H1 (cell line): ENCODE measurements around the gene LDLRAD4. TPM values are rescaled to one million over a fixed set of nuclear protein-coding genes. Genes with fewer than 3 reads are reported as not detected.

Source experiments
- CTCF ChIA-PET: fragments of 300-600 bp; sonication (Branson Sonifier 250); formaldehyde crosslinking; loops from one replicate; lab custom pipeline; 2021; ENCODE audit not compliant: partially characterized antibody; lab: Charles Lee
- POLR2A ChIA-PET: fragments of 300-600 bp; sonication (Branson Sonifier 250); formaldehyde crosslinking; loops from one replicate; lab custom pipeline; 2021; ENCODE audit warnings: inconsistent platforms; ENCODE audit not compliant: partially characterized antibody; lab: Charles Lee
- DNase-seq, 2 experiments: peaks; one replicate each; pipeline versions ENCODE4 v3.0.0 to v3.0.0-alpha.2; 2010 to 2022; ENCODE audit warnings: low spot score in 2 of 2, low read depth in 1 of 2, mixed read lengths in 1 of 2
- FAIRE-seq: peaks from 2 replicates; lab custom pipeline; 2011; peaks lifted over from hg19 to GRCh38; lab: Jason Lieb, UNC
- H2AFZ ChIP-seq: 2 replicates; pipeline ENCODE4 v1.8.1; 2012; ENCODE audit warnings: low read length, inconsistent platforms
- H2AK5ac ChIP-seq: 2 replicates; pipeline ENCODE4 v1.6.1; 2013; ENCODE audit warnings: low read depth, low read length
- H2BK120ac ChIP-seq: replicated peaks from 2 replicates; pipeline ENCODE3; 2013; ENCODE audit warnings: low read depth, low read length, inconsistent platforms
- H2BK12ac ChIP-seq: 2 replicates; pipeline ENCODE4 v1.6.1; 2013; ENCODE audit warnings: low read depth, low read length
- H2BK15ac ChIP-seq: 2 replicates; pipeline ENCODE4 v1.6.1; 2013; ENCODE audit warnings: low read length
- H2BK20ac ChIP-seq: 2 replicates; pipeline ENCODE4 v1.6.1; 2013; ENCODE audit warnings: low read length
- H2BK5ac ChIP-seq: 2 replicates; pipeline ENCODE4 v1.6.1; 2013; ENCODE audit warnings: low read depth, low read length
- H3K14ac ChIP-seq: 2 replicates; pipeline ENCODE4 v1.6.1; 2013; ENCODE audit warnings: inconsistent platforms; ENCODE audit not compliant: insufficient read length
- H3K18ac ChIP-seq: 2 replicates; pipeline ENCODE4 v1.6.1; 2013; ENCODE audit warnings: low read length; ENCODE audit errors: extremely low read depth
- H3K23ac ChIP-seq: 2 replicates; pipeline ENCODE4 v1.6.1; 2013; ENCODE audit warnings: inconsistent platforms; ENCODE audit not compliant: insufficient read length
- H3K23me2 ChIP-seq: 2 replicates; pipeline ENCODE4 v1.6.1; 2013; ENCODE audit warnings: low read depth, low read length
- H3K27ac ChIP-seq: 2 replicates; pipeline ENCODE4 v1.6.1; 2011; ENCODE audit warnings: low read depth, low read length, inconsistent platforms
- H3K27me3 ChIP-seq, 4 experiments: replicated peaks in 1 of 4; 1 replicate in 1 of 4; 2 replicates in 3 of 4; pipeline versions ENCODE4 v1.6.1 to v1.8.1; 2011 to 2013; ENCODE audit warnings: low read length in 3 of 4, mild to moderate bottlenecking in 3 of 4, inconsistent platforms in 2 of 4, mixed read lengths in 2 of 4, moderate library complexity in 1 of 4; ENCODE audit not compliant: control insufficient read depth in 3 of 4, insufficient read depth in 3 of 4; ENCODE audit errors: extremely low read depth in 1 of 4
- H3K36me3 ChIP-seq, 4 experiments: 2 replicates each; pipeline versions ENCODE4 v1.6.1 to v1.8.1; 2011 to 2013; ENCODE audit warnings: mild to moderate bottlenecking in 4 of 4, low read length in 3 of 4, moderate library complexity in 2 of 4, control low read depth in 1 of 4, inconsistent platforms in 1 of 4; ENCODE audit not compliant: insufficient read depth in 4 of 4, control insufficient read depth in 2 of 4
- H3K4ac ChIP-seq: replicated peaks from 2 replicates; pipeline ENCODE3; 2013; ENCODE audit warnings: low read length, low read depth, mixed read lengths, inconsistent platforms; ENCODE audit not compliant: insufficient read length
- H3K4me1 ChIP-seq, 4 experiments: replicated peaks in 1 of 4; 1 replicate in 1 of 4; 2 replicates in 3 of 4; pipeline versions ENCODE4 v1.6.1 to v1.8.1; 2011 to 2013; ENCODE audit warnings: low read length in 3 of 4, inconsistent platforms in 2 of 4, mixed read lengths in 1 of 4; ENCODE audit not compliant: insufficient read depth in 4 of 4, control insufficient read depth in 3 of 4
- H3K4me2 ChIP-seq, 2 experiments: 2 replicates each; pipeline versions ENCODE4 v1.6.1 to v1.8.1; 2011 to 2013; ENCODE audit warnings: low read depth in 2 of 2, low read length in 2 of 2, control low read depth in 1 of 2, inconsistent platforms in 1 of 2, mild to moderate bottlenecking in 1 of 2; ENCODE audit not compliant: insufficient read depth in 1 of 2
- H3K4me3 ChIP-seq, 4 experiments: fragments of 200-600, 300-600 bp in 1 of 4; sonication (generic), shearing (Covaris generic), sonication (Bioruptor Twin) in 1 of 4; 2 replicates each; pipeline versions ENCODE4 v1.5.1 to v1.8.1; 2011 to 2016; ENCODE audit warnings: low read length in 4 of 4, low read depth in 3 of 4, control low read depth in 2 of 4, inconsistent platforms in 2 of 4, mild to moderate bottlenecking in 2 of 4, mixed read lengths in 1 of 4, moderate library complexity in 1 of 4; ENCODE audit not compliant: insufficient read depth in 2 of 4; ENCODE audit errors: extremely low read depth in 1 of 4
- H3K56ac ChIP-seq: replicated peaks from 2 replicates; pipeline ENCODE3; 2013; ENCODE audit warnings: low read depth, mild to moderate bottlenecking, mixed read lengths, low read length, inconsistent platforms; ENCODE audit not compliant: insufficient read length
- H3K79me1 ChIP-seq: 2 replicates; pipeline ENCODE4 v1.6.1; 2013; ENCODE audit warnings: low read depth, low read length, control low read depth
- H3K79me2 ChIP-seq, 2 experiments: 2 replicates each; pipeline versions ENCODE4 v1.6.1 to v1.8.1; 2012 to 2013; ENCODE audit warnings: low read length in 2 of 2, mild to moderate bottlenecking in 2 of 2, inconsistent platforms in 1 of 2; ENCODE audit not compliant: insufficient read depth in 2 of 2, control insufficient read depth in 1 of 2
- H3K9ac ChIP-seq, 4 experiments: replicated peaks in 1 of 4; 1 replicate in 1 of 4; 2 replicates in 3 of 4; pipeline versions ENCODE4 v1.6.1 to v1.8.1; 2011 to 2013; ENCODE audit warnings: low read depth in 3 of 4, low read length in 3 of 4, control low read depth in 2 of 4, mild to moderate bottlenecking in 2 of 4, moderate library complexity in 2 of 4, inconsistent platforms in 1 of 4; ENCODE audit errors: extremely low read depth in 1 of 4
- H3K9me3 ChIP-seq, 2 experiments: 2 replicates each; pipeline versions ENCODE4 v1.6.1 to v1.8.1; 2012 to 2013; ENCODE audit warnings: mild to moderate bottlenecking in 2 of 2, moderate library complexity in 2 of 2, control low read depth in 1 of 2, inconsistent platforms in 1 of 2, low read depth in 1 of 2, low read length in 1 of 2, mixed read lengths in 1 of 2; ENCODE audit not compliant: insufficient read depth in 2 of 2
- H4K20me1 ChIP-seq, 2 experiments: replicated peaks in 1 of 2; 2 replicates each; pipeline versions ENCODE3 to v1.8.1; 2011 to 2013; ENCODE audit warnings: inconsistent platforms in 2 of 2, low read length in 2 of 2, mild to moderate bottlenecking in 1 of 2; ENCODE audit not compliant: insufficient read depth in 2 of 2, control insufficient read depth in 1 of 2
- H4K5ac ChIP-seq: 2 replicates; pipeline ENCODE4 v1.6.1; 2013; ENCODE audit warnings: low read length, low read depth, mixed read lengths, inconsistent platforms; ENCODE audit not compliant: insufficient read length
- H4K8ac ChIP-seq: 2 replicates; pipeline ENCODE4 v1.8.0; 2013; ENCODE audit warnings: mild to moderate bottlenecking, moderate library complexity, low read length, inconsistent platforms; ENCODE audit not compliant: insufficient read depth; ENCODE audit errors: extremely low read depth
- H4K91ac ChIP-seq: replicated peaks from 2 replicates; pipeline ENCODE3; 2013; ENCODE audit warnings: low read length, mixed read lengths, inconsistent platforms; ENCODE audit not compliant: insufficient read length
- MAX ChIP-seq: IDR thresholded peaks from 2 replicates; pipeline ENCODE4 v1.6.1; 2012; ENCODE audit warnings: inconsistent platforms
- POU5F1 ChIP-seq: IDR thresholded peaks from 2 replicates; pipeline ENCODE4 v1.6.1; 2011; ENCODE audit warnings: low read depth, mild to moderate bottlenecking, low read length, moderate library complexity
- SP1 ChIP-seq: IDR thresholded peaks from 2 replicates; pipeline ENCODE4 v1.6.1; 2011; ENCODE audit warnings: low read depth, low read length
- TEAD4 ChIP-seq: IDR thresholded peaks from 2 replicates; pipeline ENCODE4 v1.6.1; 2012; ENCODE audit warnings: low read depth, low read length, inconsistent platforms, mixed read lengths
- polyA plus RNA-seq, 7 experiments: library from polyadenylated mRNA; depleted of rRNA in 3 of 7; stranded (reverse) in 5 of 7; unstranded in 2 of 7; fragments of >200 nt in 5 of 7; fragments of 200-250 nt in 2 of 7; gene quantifications; 1 replicate in 5 of 7; 2 replicates in 1 of 7; 4 replicates in 1 of 7; pipeline versions ENCODE4 v1.2.1 to v1.2.3, GENCODE V29; 2011 to 2013; ENCODE audit warnings: missing spikeins in 2 of 7, mixed read lengths in 2 of 7
- total RNA-seq: library from RNA; stranded (reverse); fragmentation: NEBNext Ultra II Directional; extraction: Animal tissue kit (Norgen Biotek cat#: 25700); gene quantifications from 2 replicates; pipeline ENCODE4 v1.2.1, GENCODE V29; 2021
- TF ChIP-seq, protein P1 (sequence below): IDR thresholded peaks from 2 replicates; pipeline ENCODE4 v1.6.1; 2011; ENCODE audit warnings: low read length, improper control_type of control experiment

LDLRAD4 gene
- total and polyA plus RNA-seq, 2 of the 8 experiments (the other 6 are each of a cell fraction or from before 2014, with no cell fraction given), result 0.77 to 1.4 TPM

DNA sequence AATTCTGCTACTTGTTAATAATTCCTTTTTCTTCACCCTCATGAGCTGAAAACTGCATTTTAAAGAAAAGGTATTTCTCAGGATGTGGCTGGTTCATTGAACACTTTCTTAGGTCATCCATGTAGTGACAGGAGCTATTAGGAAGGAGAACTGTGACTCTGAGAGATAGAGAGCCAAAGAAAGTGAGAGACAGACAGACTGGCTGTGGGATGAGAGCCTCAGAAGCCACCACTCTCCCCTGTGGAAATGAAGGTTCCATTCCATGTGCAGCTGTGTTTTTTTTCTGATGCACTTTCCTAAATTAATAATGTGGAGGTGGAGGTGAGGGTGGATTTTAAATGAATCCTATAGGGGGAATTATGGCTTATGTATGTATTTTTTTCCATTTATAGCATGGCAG is 394.5 kb downstream of the LDLRAD4 start:
- Histone ChIP-seq H3K36me3 (no peaks in the 10 kb centered on the region), H4K5ac (no peak overlapping the region), H3K56ac (no peak overlapping the region), H4K91ac (no peak overlapping the region), H3K9ac (no peak overlapping the region), H3K23ac (no peak overlapping the region), H3K23me2 (no peaks in the 10 kb centered on the region), H2BK12ac (no peak overlapping the region), H4K8ac (no peak overlapping the region), H3K79me1 (no peaks in the 10 kb centered on the region), H3K4me2 (no peak overlapping the region), H3K27ac (no peak overlapping the region), H2AFZ (no peak overlapping the region), H2AK5ac (no peak overlapping the region), H2BK15ac (no peak overlapping the region), H2BK5ac (no peak overlapping the region), H2BK120ac (no peak overlapping the region), H3K4me3 (no peak overlapping the region), H2BK20ac (no peak overlapping the region), H3K79me2 (no peaks in the 10 kb centered on the region), H3K4me1 (peaks cover 0 to 14% (median 6%) of the 10 kb centered on the region in 4 experiments; a peak in 4 of 7 replicates), H3K9me3 (no peaks in the 10 kb centered on the region), H4K20me1 (peaks cover 0 to 2% of the 10 kb centered on the region in 2 experiments), H3K14ac (no peak overlapping the region), H3K4ac (no peak overlapping the region), H3K18ac (no peak overlapping the region), H3K27me3 (peaks cover 0 to 30% (median 27%) of the 10 kb centered on the region in 4 experiments; a peak in 5 of 7 replicates)
- DNase-seq (no peak), FAIRE-seq (no peak)
- CTCF ChIA-PET, result interaction anchor here (0.7 to 1.1 kb wide), 5 partner anchors 15 to 397 kb away, joined by 3 to 5 read pairs (median 3); no protein-coding TSS in a partner anchor
- TF ChIP-seq POU5F1 (no peak), MAX (no peak), SP1 (no peak), TEAD4 (no peak)
- TF ChIP-seq, protein P1, sequence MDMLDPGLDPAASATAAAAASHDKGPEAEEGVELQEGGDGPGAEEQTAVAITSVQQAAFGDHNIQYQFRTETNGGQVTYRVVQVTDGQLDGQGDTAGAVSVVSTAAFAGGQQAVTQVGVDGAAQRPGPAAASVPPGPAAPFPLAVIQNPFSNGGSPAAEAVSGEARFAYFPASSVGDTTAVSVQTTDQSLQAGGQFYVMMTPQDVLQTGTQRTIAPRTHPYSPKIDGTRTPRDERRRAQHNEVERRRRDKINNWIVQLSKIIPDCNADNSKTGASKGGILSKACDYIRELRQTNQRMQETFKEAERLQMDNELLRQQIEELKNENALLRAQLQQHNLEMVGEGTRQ, result no peak
- POLR2A ChIA-PET, result no interaction called here
